Activated CD4-positive, alpha-beta T cell treated with anti-CD3 and anti-CD28 coated beads, Interleukin-10, Interleukin-2, amounts not matched to agents 100 ng/mL and 50 ng/mL, durations not matched to agents 16 hours and 8 hours (primary cell): ENCODE data around the gene CEBPG.

Experiments used
- DNase-seq: peaks from one replicate; pipeline ENCODE4 v3.0.0-alpha.2; 2020

Gene CEBPG

DNA sequence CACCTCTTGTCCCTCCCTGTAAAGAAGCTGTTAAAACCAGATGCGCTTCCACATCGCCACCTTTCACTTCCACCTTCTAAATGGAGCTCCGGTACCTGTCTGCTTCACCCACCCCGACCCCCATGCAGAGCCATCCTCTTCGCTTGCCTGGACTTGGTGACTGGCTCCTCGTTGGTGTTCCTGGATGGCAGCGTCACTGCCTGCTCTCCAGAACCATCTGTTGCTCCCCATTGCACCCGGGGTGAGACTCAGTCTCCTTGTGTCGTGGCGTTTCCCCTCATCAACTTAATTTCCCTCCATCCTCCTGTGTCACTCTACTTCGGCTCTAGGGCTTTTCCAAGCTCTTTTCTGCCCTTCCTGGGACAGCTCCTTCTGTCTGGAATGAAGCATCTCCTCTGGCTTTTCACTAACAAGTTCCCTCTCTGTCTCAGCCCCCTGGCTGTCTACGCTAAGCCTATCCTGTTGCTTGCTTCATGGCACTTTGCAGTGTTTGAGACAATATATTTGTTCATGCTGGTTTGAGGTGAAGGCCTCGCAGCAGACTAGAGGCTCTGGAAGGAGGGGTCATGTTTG lies 10.3 kb downstream of the CEBPG start:
- no peak for DNase-seq

DNA sequence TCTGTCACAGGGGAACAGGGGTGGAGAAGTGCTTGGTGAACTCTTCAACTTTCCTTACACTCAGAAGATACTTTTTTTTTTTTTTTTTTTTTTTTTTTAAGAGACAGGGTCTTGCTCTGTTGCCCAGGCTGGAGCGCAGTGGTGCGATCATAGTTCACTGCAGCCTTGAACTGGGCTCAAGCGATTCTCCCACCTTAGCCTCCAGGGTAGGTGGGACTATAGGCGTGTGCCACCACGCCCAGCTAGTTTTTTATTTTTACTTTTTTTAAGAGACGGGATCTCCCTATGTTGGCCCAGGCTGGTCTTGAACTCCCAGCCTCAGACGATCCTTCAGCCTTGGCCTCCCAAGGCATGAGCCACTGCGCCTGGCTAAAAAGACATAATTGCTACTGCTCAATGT lies 11.5 kb downstream of the CEBPG start:
- no peak for DNase-seq

GRCh38 chr19:33385956-33386355 lies 12.4 kb downstream of the CEBPG start:
- DNase-seq = no peak

- DNase-seq = no peak
Observed at GRCh38 chr19:33386361-33386858, 12.9 kb downstream of the CEBPG start.

GRCh38 chr19:33387351-33388230 lies 14.1 kb downstream of the CEBPG start:
- no peak for DNase-seq

DNA sequence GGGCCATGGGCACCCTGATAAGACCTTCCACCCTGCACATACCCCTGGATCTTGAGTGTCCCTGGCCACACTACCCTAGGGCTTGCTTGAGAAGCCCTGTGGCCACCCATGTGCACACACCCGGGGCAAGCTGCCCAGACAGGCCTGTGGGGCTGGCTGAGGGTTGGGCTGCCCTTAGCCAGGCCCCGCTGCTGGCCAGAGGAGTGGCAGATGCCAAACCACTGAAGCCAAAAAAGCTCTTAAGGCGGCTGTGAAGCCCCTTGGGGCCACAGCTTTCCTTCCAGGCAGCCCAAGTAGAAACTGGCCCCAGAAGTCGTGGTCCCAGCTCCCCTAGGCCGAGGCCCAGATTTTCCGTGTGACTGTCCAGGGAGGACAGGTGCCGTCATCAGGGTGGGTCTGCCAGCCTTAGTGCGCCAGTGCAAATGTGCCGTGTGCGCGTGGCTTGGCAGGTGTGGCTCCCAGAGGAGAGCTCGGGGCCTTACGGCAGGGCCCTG lies 14.8 kb downstream of the CEBPG start:
- DNase-seq = no peak

- no peak for DNase-seq
Observed at GRCh38 chr19:33388725-33389420, 15.4 kb downstream of the CEBPG start.

- no peak for DNase-seq
Observed at GRCh38 chr19:33389421-33390100, 16.1 kb downstream of the CEBPG start.

GRCh38 chr19:33390101-33390907 lies 16.8 kb downstream of the CEBPG start:
- DNase-seq = no peak

DNA sequence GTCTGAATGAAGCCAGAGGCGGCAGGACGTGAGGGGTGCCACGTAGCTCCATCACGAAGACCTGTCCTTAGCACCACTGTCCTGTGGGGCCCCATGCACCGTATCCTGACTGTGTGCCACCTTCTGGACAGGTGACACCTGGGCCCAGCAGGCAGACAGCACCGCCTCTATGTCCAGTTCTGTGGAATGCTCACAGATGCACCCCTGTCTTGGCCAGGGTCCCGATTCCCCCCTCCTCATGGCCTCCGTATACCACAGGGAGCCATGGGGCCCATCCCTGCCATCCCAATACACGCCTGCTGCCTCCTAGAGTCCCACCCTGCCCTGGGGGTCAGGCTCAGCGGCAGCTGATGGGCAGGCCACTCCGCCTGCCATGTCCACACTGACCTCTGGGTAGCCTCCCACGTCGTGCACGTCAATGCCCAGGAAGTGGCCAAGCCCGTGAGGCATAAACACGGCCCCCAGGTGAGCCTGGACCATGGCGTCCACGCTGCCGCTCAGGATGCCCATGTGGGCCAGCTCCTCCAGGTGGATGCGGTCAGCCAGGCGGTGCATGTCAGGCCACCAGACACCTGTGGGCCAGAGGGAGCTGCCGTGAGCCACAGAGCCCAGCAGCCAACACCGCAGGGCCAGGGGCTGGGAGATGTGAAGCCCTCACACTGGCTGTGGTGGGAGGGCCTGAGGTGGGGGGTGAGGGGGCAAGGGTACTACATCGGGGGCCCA lies 17.6 kb downstream of the CEBPG start:
- DNase-seq = no peak

DNA sequence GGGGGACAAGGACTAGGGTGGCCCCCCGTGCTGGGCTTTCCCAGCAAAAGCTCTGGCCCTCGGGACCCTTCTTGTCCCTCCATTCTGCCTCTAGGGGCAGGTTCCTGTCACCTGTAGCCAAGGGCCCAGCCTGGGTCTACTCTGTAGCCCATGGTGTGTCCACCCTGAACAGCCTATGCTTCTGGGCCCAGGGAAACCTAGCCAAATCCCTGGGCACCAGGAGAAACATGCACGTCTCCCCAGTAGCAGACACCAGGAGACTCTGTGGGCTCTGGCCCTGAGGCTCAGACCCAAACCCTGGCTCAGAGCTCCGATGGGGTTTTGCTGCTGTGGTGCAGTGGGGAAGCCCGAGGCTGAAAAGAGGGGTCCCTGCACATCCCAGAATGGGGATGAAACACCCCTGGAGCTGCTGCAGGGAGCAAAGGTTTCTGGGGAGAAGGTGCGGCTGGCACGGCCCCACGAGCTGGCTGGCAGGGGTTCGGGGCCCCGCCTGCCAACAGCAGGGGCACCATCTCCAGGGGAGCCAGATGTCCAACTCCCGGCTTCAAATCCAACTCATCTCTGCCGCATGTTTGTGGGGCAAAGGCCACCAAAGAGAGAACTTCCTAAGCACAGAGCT lies 18.2 kb downstream of the CEBPG start:
- DNase-seq = no peak

DNA sequence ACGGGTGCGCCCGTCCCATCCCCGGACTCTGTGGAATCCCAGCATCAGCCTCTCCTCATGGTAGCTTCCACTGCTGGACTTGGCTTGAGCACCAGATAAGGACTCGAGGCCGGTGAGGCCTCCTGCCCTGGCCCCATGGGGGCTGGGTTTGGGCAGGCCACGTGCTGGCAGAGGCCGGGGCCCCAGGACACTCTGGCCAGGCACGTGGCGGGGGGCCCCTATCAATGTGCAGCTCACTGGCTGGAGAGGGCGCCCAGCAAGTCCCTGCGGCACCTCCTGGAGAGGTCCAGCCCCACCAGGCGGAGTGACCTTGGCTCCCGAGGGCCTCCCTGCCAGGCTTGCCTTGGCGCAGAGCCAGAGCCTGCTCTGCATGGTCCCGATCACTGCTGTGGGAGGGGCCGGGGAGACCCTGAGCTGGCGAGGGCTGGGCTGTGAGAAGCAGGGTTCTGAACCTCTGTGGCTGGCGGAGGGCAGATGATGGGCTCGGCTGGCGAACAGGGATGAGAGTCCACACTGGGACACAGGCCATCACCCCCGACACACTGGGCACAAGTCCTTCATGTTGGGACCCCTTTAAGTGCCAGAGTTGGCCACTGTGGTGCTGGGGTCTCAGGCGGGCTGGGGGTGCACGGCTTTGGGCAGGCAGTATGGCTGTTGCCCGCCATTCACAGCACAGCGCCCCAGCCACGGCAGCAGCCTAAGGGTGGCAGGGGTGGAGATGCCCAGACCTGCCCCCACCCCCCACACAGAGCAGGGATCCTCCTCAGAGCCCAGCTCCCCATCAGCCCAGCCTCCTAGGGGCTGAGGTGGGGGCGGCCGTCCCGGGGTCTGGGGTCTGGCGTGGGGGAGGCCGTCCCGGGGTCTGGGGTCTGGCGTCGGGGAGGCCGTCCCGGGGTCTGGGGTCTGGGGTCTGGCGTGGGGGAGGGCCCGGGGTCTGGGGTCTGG lies 19.1 kb downstream of the CEBPG start:
- DNase-seq = no peak

DNA sequence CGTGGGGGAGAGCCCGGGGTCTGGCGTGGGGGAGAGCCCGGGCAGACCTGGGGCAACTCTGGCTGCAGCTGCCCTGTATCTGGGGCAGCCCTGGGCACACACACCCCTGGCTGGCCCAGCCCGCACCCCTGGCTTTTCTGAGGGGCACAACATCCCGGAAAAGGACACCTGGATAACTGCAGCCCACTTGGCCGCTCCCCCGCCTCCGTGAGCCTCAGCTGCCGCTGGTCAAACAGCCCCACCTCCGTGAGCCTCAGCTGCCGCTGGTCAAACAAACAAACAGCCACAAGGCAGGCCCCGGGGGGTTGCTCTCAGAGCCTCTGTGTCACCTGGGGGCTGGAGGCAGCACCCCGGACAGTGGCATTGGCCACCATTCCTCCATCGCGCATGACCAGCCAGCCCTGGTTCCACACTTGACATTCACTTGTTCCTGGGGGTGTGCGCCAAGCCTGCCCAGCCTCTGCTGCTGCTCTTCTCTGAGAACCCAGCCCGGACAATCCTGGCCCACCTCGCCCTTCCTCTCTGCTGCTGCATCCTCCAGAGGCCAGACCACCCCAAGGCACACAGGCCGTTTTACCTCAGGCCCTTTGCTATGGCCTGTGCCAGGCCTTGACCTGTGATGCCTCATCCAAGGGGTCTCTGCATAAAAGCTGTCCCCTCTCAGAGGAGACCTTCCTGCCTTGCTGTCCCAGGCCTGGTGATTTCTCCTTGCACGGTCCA lies 19.9 kb downstream of the CEBPG start:
- DNase-seq = no peak

DNA sequence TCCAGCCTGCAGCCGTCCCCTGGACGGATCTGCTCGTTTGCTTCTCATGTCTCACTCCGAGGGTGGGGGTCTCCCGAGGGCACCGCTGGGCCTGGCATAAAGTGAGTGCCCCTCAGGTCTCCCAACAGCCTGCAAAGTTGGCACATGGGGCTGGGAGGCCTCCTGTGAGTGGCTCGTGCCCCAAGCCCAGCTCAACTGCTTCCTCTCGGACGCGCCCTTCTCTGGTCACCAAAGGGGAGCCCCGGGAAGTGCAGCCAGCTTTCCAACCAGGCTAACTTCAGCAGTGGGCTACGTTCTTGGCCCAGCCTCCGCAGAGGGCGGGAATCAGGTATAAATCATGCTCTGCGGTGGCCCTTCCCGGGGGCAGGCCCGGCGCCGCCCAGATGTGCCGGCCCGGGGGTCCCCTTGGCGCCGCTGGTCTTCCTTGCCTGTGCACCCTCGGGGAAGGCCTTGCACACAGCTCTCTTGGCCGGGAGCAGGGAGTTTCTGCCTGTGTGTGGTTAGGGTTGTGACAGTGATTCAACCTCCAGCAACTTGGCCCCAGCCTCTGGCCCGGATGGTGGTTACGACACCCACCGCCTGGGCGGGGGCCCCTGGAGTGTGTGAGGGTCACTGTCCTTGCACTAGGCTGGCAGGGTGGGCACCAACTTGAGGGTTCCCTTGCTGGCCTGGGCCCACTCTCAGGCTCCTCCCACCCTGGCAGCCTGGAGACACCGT lies 20.7 kb downstream of the CEBPG start:
- DNase-seq = no peak

DNA sequence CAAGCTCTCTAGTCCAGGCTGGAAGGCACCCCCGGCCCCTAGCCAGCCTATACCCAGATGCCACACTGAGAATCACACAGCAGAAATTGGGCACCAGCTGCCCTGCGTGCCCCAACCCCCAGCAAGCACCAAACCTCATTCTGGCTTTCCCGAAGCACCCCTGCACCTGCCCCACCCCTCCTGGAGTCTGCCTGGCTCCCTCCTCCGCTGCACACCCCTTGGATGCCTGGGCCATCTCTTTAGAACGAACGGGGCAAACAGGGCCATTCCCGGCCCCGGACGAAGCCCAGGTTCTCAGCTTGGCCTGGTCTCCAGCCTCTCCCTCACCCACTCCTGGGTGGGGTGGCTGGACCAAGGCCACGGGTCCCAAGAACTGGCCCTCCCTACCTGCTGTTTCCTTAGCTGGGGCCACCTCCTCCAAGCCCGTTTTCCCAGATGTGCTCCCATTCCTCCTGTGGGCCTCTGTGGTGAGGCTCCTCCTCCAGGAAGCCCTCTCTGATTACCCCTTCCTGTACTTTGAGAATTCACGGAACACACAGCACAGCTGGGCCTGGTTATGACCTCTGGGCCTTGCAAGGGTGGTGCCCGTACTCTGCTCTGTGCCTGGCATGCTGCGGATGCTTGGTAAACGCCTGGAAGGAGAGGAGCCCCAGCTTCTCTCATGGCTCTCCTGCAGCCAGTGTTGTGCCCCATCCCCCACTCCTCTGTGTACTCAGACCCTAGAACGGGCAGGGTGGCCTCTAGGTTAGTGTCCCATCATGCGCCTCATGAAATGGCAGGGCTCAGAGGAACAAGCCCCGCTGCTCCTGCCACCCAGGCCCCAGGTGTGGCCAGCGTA lies 21.4 kb downstream of the CEBPG start:
- DNase-seq = no peak

DNA sequence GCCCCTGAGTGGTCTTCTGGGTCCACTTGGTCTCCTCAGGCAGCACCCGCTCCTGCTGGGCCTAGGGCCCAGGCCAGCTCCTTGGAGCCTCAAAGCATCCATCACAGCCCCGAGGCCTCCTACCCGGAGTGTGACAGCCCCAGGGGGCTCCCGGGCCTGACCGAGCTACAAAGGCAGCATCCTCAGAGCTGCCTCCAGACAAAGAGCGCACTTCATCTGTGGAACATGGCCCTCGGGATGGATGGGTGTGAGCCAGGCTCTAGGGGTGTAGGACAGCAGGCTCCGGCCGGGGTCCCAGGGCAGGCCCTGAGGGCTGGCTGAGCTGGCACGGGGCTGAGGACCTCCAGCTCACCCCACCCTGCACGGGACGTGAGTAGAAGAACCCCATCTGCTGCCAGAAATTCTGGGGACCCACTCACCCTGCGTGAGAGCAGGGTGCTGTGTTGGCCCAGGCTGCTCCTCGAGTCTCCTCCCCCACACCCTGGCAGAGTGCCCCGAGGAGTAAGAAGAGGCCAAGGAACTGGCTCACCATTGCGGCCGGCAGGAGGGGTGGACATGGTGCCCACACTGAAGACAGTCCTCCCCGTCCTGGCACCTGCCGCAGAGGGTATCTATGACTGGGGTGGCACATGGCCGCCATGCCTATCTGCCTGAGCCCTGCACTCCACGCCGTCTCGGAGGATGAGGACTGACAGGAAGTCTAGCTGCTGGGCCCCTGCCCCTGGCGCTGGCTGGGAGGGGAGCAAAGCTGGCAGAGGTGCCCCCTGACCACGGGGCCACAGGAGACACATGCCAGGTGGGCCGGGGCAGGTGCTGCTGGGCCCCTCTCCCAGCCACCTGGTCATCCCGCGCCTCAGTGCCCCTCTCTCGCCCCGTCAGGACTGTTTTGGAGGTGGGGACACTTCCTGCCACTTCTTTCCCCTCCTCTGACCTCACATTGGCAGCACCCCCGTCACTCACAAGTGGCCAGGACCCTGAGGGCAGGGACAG lies 22.3 kb downstream of the CEBPG start:
- DNase-seq = no peak
